ENCODE data around the gene ATRNL1.

DNA sequence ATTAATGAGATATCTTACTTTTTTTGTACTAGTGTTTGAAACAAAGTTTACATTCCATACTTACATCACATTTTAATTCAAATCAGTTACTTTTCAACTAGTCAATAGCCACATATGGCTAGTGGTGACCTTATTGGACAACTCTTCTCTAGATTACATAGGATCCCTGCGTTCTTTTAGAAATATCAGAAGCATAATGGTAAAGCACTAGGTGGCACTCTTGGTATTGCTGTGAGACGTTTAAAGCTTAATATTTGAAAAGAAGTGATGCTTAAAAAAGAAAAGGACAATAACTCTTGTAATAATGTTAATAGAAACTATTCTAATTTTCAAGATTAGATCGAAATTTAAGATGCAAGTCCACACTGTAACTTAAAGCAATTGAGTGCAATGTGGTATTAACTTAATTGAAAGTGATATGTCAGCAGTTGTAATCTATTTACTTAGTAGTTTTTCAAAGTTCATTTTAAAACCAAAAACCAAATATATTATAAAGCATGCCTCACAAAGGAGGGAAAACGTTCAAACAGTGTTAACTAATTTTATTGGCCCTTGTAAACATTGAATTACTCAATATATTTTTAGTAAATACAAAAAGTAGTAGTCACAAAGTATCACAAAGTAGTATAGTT, 339.1 kb downstream of the ATRNL1 start:
- TF ChIP-seq POLR2A (IDR thresholded peaks at IDR 0.05) = no peak
- TF ChIP-seq, protein P1, sequence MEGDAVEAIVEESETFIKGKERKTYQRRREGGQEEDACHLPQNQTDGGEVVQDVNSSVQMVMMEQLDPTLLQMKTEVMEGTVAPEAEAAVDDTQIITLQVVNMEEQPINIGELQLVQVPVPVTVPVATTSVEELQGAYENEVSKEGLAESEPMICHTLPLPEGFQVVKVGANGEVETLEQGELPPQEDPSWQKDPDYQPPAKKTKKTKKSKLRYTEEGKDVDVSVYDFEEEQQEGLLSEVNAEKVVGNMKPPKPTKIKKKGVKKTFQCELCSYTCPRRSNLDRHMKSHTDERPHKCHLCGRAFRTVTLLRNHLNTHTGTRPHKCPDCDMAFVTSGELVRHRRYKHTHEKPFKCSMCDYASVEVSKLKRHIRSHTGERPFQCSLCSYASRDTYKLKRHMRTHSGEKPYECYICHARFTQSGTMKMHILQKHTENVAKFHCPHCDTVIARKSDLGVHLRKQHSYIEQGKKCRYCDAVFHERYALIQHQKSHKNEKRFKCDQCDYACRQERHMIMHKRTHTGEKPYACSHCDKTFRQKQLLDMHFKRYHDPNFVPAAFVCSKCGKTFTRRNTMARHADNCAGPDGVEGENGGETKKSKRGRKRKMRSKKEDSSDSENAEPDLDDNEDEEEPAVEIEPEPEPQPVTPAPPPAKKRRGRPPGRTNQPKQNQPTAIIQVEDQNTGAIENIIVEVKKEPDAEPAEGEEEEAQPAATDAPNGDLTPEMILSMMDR (IDR thresholded peaks at IDR 0.05) = no peak
